HepG2 (cell line): ENCODE results near the gene PCDHGA11. TPM values are rescaled to one million over a fixed set of nuclear protein-coding genes. Genes with fewer than 3 reads are reported as not detected.

ENCODE experiments used
- ATAC-seq: fragments of 200-7000 bp; cut with Tn5 transposase; 3 replicates; pipeline ENCODE4 v1.9.1; 2020; ENCODE audit warnings: mild to moderate bottlenecking, moderate library complexity
- BruUV-seq: library from RNA; stranded (reverse); fragments of 400-500 nt; replicated peaks from 2 replicates; lab custom pipeline; 2021; lab: Mats Ljungman, UMichigan
- CTCF ChIA-PET: fragments of 300-600 bp; formaldehyde crosslinking; extraction: SDS; loops from one replicate; lab custom pipeline; 2021; ENCODE audit warnings: low total read pairs, inconsistent platforms, low intra/inter-chr PET ratio; lab: Yijun Ruan, JAX
- POLR2A ChIA-PET: fragments of 350-600 bp; sonication (Branson Sonifier 250); formaldehyde crosslinking; loops from one replicate; lab custom pipeline; 2020; ENCODE audit warnings: antibody characterized with exemption, inconsistent platforms; lab: Yijun Ruan, JAX
- DNase-seq: peaks from one replicate; pipeline ENCODE4 v3.0.0-alpha.2; 2015; ENCODE audit warnings: low spot score
- FAIRE-seq: peaks from 3 replicates; lab custom pipeline; 2011; peaks lifted over from hg19 to GRCh38; lab: Jason Lieb, UNC
- H2AFZ ChIP-seq: one replicate; pipeline ENCODE4 v1.6.1; 2011; ENCODE audit warnings: low read length, inconsistent platforms
- H3K27ac ChIP-seq: fragments of 300-600 bp; 3 replicates; pipeline ENCODE4 v1.8.0; 2011; ENCODE audit warnings: mixed run types, mild to moderate bottlenecking, mixed read lengths, low read length, inconsistent platforms; ENCODE audit not compliant: insufficient read depth; ENCODE audit errors: extremely low read length
- H3K27me3 ChIP-seq, 2 experiments: fragments of 200-600 bp in 1 of 2; 2 replicates in 1 of 2; 3 replicates in 1 of 2; pipeline versions ENCODE4 v1.6.0 to v1.8.0; 2011; ENCODE audit warnings: low read length in 2 of 2, mild to moderate bottlenecking in 2 of 2, moderate library complexity in 2 of 2, inconsistent platforms in 1 of 2; ENCODE audit not compliant: insufficient read depth in 2 of 2, control insufficient read depth in 1 of 2
- H3K36me3 ChIP-seq, 2 experiments: fragments of 200-600 bp in 1 of 2; replicated peaks in 1 of 2; 2 replicates in 1 of 2; 3 replicates in 1 of 2; pipeline versions ENCODE4 v1.5.1 to v1.8.0; 2011; ENCODE audit warnings: low read length in 2 of 2, inconsistent platforms in 1 of 2; ENCODE audit not compliant: insufficient read depth in 2 of 2, control insufficient read depth in 1 of 2
- H3K4me1 ChIP-seq: 2 replicates; pipeline ENCODE4 v1.5.1; 2012; ENCODE audit warnings: low read length, inconsistent platforms; ENCODE audit not compliant: insufficient read depth
- H3K4me2 ChIP-seq: 2 replicates; pipeline ENCODE4 v1.6.0; 2011; ENCODE audit warnings: low read depth, low read length, inconsistent platforms
- H3K4me3 ChIP-seq, 3 experiments: fragments of 200-600 bp in 1 of 3; sonication (generic), shearing (Covaris generic) in 1 of 3; replicated peaks in 1 of 3; 2 replicates each; pipeline ENCODE4 v1.5.1; 2011 to 2016; ENCODE audit warnings: low read length in 3 of 3, inconsistent platforms in 2 of 3, low read depth in 2 of 3, mild to moderate bottlenecking in 2 of 3, control low read depth in 1 of 3, mixed read lengths in 1 of 3; ENCODE audit not compliant: insufficient read depth in 1 of 3
- H3K79me2 ChIP-seq: one replicate; pipeline ENCODE4 v1.6.1; 2011; ENCODE audit warnings: low read length, inconsistent platforms; ENCODE audit not compliant: insufficient read depth
- H3K9ac ChIP-seq: 2 replicates; pipeline ENCODE4 v1.6.0; 2011; ENCODE audit warnings: mild to moderate bottlenecking, low read depth, low read length, inconsistent platforms; ENCODE audit not compliant: insufficient read depth
- H3K9me3 ChIP-seq: 2 replicates; pipeline ENCODE4 v1.5.1; 2012; ENCODE audit warnings: mild to moderate bottlenecking, low read length
- H4K20me1 ChIP-seq: 2 replicates; pipeline ENCODE4 v1.6.0; 2011; ENCODE audit warnings: inconsistent platforms, mild to moderate bottlenecking, low read length, moderate library complexity; ENCODE audit not compliant: insufficient read depth
- HNRNPK ChIP-seq: fragments of 200-400 bp; formaldehyde crosslinking; IDR thresholded peaks from 2 replicates; pipeline ENCODE4 v1.6.1; 2018; ENCODE audit warnings: low read length, low read depth, moderate library complexity, mild to moderate bottlenecking; ENCODE audit not compliant: poor library complexity, severe bottlenecking
- IRF9 ChIP-seq: sonication (generic); formaldehyde crosslinking; IDR thresholded peaks from 2 replicates; pipeline ENCODE4 v1.8.0; 2022; ENCODE audit warnings: missing genetic modification reagents, mild to moderate bottlenecking, borderline replicate concordance
- NPAS2 ChIP-seq: sonication (generic); formaldehyde crosslinking; IDR thresholded peaks from 2 replicates; pipeline ENCODE4 v1.8.0; 2022; ENCODE audit warnings: mild to moderate bottlenecking, missing genetic modification reagents, borderline replicate concordance
- POLR2AphosphoS2 ChIP-seq: IDR thresholded peaks from 2 replicates; pipeline ENCODE4 v1.6.1; 2011; ENCODE audit warnings: low read depth, low read length, improper control_type of control experiment
- RCOR2 ChIP-seq: IDR thresholded peaks from 2 replicates; pipeline ENCODE4 v1.6.1; 2016; ENCODE audit warnings: missing biosample characterization, missing genetic modification reagents
- SRF ChIP-seq: IDR thresholded peaks from 2 replicates; pipeline ENCODE4 v1.6.1; 2011; ENCODE audit warnings: mild to moderate bottlenecking, low read depth, low read length, moderate library complexity
- ZNF235 ChIP-seq: sonication (generic); formaldehyde crosslinking; IDR thresholded peaks from 2 replicates; pipeline ENCODE4 v1.8.1; 2023; ENCODE audit warnings: mild to moderate bottlenecking, missing genetic modification reagents, borderline replicate concordance
- ZNF570 ChIP-seq: sonication (generic); formaldehyde crosslinking; IDR thresholded peaks from 2 replicates; pipeline ENCODE4 v1.4.0; 2020; ENCODE audit warnings: mild to moderate bottlenecking, missing genetic modification reagents, borderline replicate concordance
- ZNF879 ChIP-seq: sonication (generic); formaldehyde crosslinking; IDR thresholded peaks from 2 replicates; pipeline ENCODE4 v1.8.1; 2023; ENCODE audit warnings: missing genetic modification reagents
- WGBS: methylation state at CpG from one replicate; pipeline ENCODE4 v1.1.6; 2017; ENCODE audit warnings: low lambda C conversion rate; 5-methylcytosine and 5-hydroxymethylcytosine counted together
- in situ Hi-C: cut with HindIII; loops from 2 replicates; pipeline ENCODE4 v1.10.0; 2017; ENCODE audit warnings: low pct_unique_long_range_greater_than_20kb; ENCODE audit not compliant: extremely low pct_ligation_motif_present
- intact Hi-C: fragments of 100-400 bp; cut with micrococcal nuclease; formaldehyde crosslinking; loops from one replicate; pipeline ENCODE4 v1.10.0; 2022; ENCODE audit not compliant: unreplicated experiment
- polyA plus RNA-seq, 8 experiments: library from polyadenylated mRNA; depleted of rRNA in 3 of 8; stranded (reverse) in 7 of 8; unstranded in 1 of 8; fragments of >200 nt; fragmentation: Illumina TruSeq in 4 of 8; extraction: Trizol in 4 of 8; gene quantifications; 2 replicates each; pipeline versions ENCODE4 v1.2.1 to v1.2.3, GENCODE V29; 2011 to 2016; ENCODE audit warnings: low read depth in 4 of 8, missing spikeins in 1 of 8, mixed read lengths in 1 of 8; ENCODE audit not compliant: insufficient read depth in 1 of 8
- total RNA-seq, 5 experiments: library from RNA; depleted of rRNA; stranded (reverse); fragments of >200 nt; fragmentation: Illumina TruSeq; extraction: Trizol; gene quantifications; 2 replicates each; pipeline ENCODE4 v1.2.3, GENCODE V29; 2016; ENCODE audit warnings: low read depth in 1 of 5

The PCDHGA11 gene
- total and polyA plus RNA-seq, 2 of the 13 experiments (the other 11 are each of a cell fraction or from before 2014, with no cell fraction given): 0.04 to 0.24 TPM

- no peak overlapping the region for H3K9ac ChIP-seq
- H3K27me3 ChIP-seq: no peaks in the 10 kb centered on the region
- H3K27ac ChIP-seq: no peak overlapping the region
- H3K4me3 ChIP-seq: no peak overlapping the region
- CTCF ChIA-PET: interaction anchor here (0.6 kb wide), 1 partner anchor 8 kb away, joined by 4 read pairs; the partner anchor contains the start of gene PCDHGA12
- H3K36me3 ChIP-seq: no peaks in the 10 kb centered on the region
- TF ChIP-seq IRF9 (CRISPR knock-in tag): no peak
- TF ChIP-seq, all 625 proteins: peak for 0
- no peaks in the 10 kb centered on the region for H3K79me2 ChIP-seq
- H3K4me1 ChIP-seq: no peaks in the 10 kb centered on the region
- FAIRE-seq (no peak), DNase-seq (no peak), ATAC-seq (no peak)
- intact Hi-C loops: no loop called here
- H2AFZ ChIP-seq: no peak overlapping the region
- in situ Hi-C loops: no loop called here
- POLR2A ChIA-PET: no interaction called here
- no peak overlapping the region for H3K4me2 ChIP-seq
- WGBS: 69% methylated on average over 18 of the region's 42 CpGs
- H4K20me1 ChIP-seq: no peaks in the 10 kb centered on the region
- BruUV-seq: no TSS peak
- H3K9me3 ChIP-seq: peaks cover 30% of the 10 kb centered on the region
Observed at GRCh38 chr5:141422742-141423291, 2.0 kb downstream of the PCDHGA11 start.

GRCh38 chr5:141427783-141428426 lies 7.1 kb downstream of the PCDHGA11 start:
- Histone ChIP-seq H2AFZ (no peak overlapping the region), H3K36me3 (no peaks in the 10 kb centered on the region), H3K4me1 (no peaks in the 10 kb centered on the region), H4K20me1 (no peaks in the 10 kb centered on the region), H3K9ac (no peak overlapping the region), H3K9me3 (peaks cover 19% of the 10 kb centered on the region; the same call in 1 of the 2 replicates), H3K79me2 (no peaks in the 10 kb centered on the region), H3K4me3 (no peak overlapping the region), H3K27ac (no peak overlapping the region), H3K4me2 (no peak overlapping the region), H3K27me3 (no peaks in the 10 kb centered on the region)
- FAIRE-seq (no peak), ATAC-seq (no peak), DNase-seq (no peak)
- in situ Hi-C loops (no loop called here), intact Hi-C loops (no loop called here)
- TF ChIP-seq RCOR2 (no peak), ZNF879 (CRISPR knock-in tag) (no peak), HNRNPK (no peak), NPAS2 (CRISPR knock-in tag) (no peak), SRF (no peak), ZNF570 (CRISPR knock-in tag) (no peak), POLR2AphosphoS2 (no peak), ZNF235 (CRISPR knock-in tag) (no peak)
- WGBS: 82% methylated on average over 26 of the region's 53 CpGs
- ChIA-PET POLR2A (no interaction called here), CTCF (no interaction called here)
- no TSS peak for BruUV-seq
